Hematopoietic multipotent progenitor cell treated with erythropoietin and hydrocortisone succinate and interleukin-3 and kit ligand, for 8 days (in vitro differentiated cells): ENCODE results near the gene UCK1.

Source experiments
- DNase-seq: peaks from one replicate; pipeline ENCODE4 v3.0.0-alpha.2; 2015

UCK1 gene

DNA sequence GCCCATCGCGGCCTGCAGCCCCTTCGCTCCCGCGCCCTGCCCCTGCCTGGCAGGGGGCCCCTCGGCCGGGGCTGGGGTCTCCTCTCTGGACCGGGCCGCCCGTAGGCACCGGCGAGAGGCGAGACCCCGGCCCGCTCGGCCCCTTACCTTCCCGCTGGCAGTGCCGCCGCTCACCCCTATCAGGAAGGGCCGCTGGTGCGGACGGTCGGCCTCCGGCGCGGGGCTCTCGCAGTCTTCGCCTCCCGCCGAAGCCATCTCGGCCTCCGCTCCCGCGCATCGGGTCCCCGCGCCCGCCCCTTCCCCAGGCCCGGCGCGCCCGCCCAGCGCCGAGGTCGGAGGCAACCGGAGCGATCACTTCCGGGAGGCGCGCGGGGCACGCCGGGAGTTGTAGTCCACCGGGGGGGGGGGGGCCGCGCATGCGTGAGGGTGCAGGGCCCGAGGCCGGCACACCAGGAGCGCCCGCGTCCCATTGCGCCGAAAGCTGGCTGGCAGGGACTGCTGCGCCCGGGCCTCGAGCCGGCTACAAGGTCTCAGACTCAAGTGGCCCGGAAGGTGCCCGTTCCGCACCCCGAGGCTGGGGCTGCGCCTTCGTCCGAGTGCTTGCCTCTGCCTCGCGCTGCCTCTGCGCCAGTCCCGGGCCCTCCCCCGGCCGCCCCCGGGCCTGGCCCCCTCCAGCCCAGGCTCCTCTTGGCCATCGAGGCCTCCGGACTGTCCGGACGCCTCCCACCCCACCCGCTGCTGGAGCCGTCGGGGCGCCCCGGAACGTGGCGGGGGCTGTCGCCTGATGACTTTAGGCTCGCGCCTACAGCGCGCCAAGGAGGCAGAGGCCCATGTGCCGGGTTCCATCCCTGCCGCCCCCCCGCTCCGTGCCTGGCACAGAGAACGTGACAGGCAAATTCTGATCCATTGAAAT is at the start of gene UCK1:
UCK1 (minus strand) TSS at position 344 of the 913 bp plus-strand sequence; CDS start at position 255, 89 bp downstream.
- peak; percentile 82 for DNase-seq

GRCh38 chr9:131580358-131580757 is 49.3 kb upstream of the UCK1 start:
- no peak for DNase-seq

- DNase-seq, result no peak
These were observed 48.7 kb upstream of the UCK1 start for GRCh38 chr9:131579789-131580211.

DNA sequence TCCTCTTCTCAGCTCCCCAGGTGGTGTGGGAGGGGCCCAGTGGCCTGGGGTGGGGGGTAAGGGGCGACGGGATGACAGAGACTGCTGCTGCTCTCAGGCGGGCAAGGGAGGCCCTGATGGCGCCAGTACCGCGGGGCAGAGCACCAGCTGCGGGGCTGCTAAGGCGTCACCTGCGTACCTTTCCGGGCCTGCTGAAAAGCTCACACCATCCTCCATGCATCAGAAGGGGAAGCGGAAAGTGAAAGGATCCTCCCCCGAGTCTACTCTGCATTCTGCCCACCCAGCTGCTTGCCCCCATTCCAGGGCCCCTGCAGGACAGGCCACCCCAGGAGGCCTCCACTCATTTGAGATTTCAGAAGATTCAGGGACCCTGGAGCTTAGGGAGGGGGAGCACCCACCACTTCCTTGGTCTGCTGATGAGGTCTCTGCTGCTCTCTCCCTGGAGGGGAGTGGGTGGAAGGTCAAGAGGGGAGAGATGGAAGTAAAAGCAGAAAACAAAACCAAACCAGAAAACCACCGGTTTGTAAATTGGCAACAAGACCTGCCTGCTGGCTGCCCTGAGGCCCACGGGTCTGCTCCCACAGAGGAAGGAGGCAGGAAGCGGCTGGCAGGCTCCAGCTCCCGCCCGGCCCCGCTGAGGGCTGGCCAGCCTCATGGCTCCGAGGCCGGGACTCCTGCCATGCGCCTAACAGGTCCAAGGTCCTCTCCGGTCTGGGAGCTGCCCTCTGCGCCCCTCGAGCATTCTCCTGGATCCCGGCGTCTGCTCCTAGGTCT is 47.9 kb upstream of the UCK1 start:
- no peak for DNase-seq

GRCh38 chr9:131578021-131578420 is 47.0 kb upstream of the UCK1 start:
- no peak for DNase-seq

DNA sequence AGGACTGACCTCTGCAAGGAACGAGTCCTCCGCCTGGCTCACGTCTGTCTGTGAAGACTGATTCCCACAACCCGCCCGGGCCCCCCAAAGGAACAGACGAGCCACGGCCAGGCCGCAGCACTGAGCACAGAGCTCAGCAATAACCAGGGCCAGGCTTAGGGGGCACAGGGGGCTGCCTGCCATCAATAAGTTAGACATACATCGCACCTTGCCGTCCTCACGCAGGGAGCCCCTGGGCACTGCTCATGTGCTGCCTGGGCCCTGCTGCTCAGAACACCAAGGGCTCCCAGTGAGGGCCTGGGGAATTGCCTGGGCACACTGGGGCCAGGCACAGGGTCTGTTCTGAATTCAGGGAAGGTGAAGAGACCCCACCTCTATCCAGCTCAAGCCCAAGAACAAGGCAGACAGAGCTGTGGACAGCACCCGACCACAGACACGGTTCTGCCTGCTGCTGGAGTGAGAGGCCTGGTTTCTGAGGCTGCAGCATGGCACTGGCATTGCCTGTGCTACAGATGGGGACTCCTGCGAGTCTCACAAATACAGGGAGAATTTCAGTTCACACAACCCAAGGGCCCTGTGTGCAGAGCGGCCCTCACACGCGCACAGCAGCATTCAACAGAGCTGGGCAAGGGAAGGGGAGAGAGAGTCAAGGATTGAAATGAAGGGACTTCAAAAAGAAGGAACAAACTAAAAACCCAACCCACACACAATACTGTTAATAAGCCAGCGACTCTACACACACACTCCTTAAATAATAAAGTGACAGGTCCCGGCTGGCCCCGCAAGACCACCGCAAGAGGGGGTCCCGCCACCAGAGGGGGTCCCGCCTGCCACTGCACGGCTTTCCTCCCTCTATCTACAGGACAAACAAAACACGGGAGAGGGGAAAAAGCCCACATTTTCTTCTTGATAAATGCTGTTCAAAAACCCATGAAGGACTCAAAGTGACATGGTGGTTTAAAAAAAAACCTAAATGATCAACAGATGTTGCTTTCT is 46.2 kb upstream of the UCK1 start:
- no peak for DNase-seq

DNA sequence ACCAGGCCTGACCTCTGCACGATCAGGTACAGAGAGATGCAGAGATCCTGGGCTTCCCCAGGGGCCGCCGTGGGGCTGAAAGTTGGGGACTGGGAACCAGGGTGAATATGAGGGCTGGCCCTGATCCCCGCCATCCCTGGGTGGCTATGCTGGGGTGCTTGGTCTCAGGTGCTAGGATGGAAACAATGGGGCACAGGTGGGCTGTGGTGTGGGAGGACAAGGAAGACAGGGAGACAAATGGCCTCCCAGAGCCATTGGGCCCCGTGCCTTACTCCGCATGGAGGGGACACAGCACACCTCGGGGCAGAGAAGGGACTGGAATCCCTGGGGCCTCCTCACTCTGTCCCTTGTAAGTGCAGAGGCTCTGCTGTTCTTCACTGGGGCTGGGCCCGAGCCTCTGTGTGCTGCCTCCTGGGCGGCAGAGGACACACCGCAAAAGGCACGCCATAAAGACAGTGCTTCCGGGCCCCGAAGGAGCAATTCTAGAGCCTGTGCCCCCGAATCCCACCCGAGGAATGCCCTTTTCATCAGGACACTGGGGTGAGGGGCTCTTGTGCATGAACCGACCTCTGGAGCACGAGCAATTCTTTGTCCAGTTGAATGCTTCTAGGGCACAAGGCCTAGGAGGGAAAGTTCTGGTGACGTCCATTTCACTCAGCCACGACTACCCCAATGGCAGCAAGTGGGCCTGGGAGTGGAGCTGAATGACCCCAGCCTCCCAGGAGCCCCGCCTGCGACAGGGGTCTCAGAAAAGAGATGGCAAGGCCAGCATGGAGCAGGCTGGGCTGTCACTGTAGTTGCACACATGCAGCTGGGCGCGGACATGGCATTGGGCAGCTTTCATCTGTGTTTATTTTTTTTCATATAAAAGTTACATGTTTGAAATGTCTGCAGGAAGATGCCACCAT is 45.1 kb upstream of the UCK1 start:
- no peak for DNase-seq

GRCh38 chr9:131574730-131575640 is 43.9 kb upstream of the UCK1 start:
- DNase-seq, result peak; percentile 31

DNA sequence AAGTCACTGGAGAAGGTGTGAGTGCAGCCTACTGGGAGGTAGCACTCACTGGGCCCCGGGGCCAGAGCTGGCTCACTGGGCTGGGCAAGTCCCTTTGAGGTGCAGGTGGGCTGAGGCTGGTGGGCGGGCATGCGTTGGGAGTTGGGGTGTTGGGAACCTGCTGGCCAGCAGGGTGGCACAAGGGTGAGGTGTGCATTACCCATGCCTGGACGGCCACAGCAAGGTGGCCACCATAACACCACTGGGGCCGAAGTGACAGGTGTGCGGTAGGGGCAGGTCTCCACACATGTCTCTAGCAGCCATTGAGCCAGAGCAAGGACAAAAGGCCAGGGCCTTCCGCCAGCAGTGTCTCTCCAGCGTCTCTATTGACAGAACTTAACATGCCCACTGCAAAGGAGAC is 36.8 kb upstream of the UCK1 start:
- no peak for DNase-seq

DNA sequence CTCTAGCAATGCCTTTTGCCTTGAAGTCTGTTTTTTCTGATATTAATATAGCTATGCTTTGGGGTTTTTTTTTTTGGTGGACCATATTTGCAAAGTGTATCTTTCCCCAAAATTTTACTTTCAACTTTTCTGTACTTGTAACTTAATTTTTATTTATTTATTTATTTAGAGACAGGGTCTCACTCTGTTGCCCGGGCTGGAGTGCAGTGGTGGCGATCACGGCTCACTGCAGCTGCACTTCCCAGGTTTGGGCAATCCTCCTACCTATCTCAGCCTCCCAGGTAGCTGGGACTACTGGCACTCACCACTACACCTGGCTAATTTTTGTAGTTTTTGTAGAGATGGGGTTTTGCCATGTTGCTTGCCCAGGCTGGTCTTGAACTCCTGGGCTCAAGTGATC is 35.1 kb upstream of the UCK1 start:
- DNase-seq, result no peak

GRCh38 chr9:131565369-131565768 is 34.3 kb upstream of the UCK1 start:
- DNase-seq, result no peak

DNA sequence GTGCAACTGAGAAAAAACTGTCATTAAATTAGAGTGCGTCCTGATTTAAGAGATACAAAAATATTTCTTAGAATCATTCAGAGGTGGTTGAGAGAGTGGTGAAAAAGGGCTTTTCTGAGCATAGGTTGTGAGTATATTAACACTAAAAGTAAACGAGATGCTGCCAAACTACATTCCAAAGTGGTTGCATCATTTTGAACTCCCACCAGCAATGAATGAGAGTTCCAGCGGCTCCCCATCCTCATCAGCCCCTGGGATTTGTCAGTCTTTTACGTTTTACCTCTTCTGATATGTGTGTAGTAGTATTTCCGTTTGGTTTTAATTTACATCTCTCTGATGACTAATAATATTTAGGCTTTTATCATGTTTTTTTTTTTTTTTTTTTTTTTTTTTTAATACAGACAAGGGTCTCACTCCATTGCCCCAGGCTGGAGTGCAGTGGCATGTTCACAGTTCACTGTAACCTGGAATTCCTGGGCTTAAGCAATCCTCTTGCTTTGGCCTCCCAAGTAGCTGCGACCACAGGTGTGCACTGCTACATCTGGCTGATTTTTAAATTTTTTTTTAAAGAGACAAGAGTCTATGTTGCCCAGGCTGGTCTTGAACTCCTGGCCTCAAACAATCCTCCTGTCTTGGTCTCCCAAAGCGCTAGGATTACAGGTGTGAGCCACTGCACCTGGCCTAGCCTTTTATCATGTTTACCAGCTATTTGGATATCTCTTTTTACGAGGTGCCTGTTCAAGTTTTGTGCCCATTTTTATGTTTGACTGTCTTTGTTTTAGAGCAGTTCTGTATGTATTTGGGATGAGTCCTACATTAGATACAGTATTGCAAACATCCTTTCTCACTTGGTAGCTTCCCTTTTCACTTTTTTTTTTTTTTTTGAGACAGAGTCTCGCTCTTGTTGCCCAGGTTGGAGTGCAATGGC is 31.2 kb upstream of the UCK1 start:
- DNase-seq, result no peak

DNA sequence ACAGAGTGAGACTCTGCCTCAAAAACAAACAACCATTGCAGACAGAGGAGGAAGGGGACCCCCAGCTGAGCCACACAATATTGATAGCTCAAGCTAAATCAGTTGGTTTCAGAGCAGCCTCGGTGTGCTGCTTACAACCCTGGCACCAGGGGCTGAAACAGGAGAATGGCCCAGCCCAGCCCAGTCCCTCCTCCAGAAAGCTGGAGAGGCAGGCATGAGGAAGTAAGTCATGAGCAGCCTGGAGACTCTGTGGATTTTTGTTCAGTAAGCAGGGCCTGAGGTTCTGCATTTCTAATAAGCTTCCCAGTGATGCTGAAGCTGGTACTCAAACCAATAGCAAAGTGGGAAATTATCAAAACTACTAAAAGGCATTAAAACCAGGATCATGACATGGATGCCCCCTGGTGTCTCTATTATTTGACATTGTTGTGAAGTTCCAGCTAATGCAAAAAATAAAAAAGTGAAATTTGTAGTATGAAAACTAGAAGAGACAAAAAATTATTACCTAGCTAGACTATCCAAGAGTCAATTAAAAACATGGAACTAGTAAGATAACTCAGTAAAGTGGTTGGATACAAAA is 28.4 kb upstream of the UCK1 start:
- peak; percentile 21 for DNase-seq

DNA sequence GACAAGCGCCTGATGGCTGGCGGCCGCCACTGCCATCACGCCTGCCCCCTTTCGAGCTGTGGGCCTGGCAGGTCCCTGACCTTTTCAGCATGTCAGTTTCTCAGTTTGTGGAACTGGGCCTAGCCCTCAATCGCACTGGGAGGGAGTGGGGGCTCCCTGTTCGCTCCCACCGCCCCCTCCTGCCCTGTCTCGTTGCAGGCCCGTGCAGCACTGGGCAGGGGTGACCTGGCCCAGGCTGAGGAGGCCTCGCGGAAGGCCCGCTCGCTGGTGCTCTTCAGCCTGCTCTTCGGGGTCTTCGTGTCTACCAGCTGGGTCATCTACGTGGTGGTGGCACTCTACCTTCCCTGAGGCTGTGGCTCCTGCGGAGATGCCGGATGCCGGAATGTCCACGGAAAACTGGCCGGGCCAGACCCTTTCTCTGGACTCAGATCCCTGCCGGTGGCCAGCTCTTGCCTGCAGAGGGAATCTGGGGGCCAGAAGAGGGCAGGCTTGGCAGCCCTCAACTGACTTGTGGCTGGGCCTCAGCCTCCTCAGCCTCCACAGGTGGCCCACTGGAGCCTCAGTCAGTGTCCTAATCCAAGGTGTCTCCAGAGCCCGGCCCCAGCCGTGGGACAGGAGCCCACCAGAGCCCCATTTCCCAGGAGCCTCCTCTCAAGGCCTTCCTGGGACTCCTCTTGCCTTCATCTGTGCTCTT is 26.9 kb upstream of the UCK1 start:
- DNase-seq, result no peak

GRCh38 chr9:131555841-131556673 is 25.0 kb upstream of the UCK1 start:
- DNase-seq, result peak; percentile 14

DNA sequence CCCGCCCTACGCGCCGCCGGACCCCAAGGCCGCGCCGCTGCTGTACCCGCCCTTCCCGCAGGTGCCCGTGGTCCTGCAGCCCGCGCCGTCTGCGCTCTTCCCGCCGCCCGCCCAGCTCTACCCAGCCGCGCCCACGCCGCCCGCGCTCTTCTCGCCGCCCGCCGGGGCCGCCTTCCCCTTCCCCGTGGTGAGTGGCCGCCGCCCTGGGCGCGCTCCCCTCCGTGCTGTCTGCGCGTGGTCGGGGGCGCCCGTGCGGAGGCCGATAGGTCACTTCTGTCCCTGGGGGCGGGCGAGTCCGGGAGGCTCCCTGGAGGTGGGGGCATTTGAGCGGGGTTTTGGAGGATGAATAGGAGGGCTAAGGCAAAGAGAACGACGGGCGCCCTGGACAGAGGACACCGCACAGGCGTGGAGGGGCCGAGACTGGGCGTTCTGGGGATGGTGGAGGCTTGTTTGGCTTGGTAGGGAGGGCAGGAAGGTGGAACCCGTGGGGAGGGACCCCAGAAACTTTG is 23.8 kb upstream of the UCK1 start:
- DNase-seq, result no peak
